Hematopoietic multipotent progenitor cell (in vitro differentiated cells): ENCODE data around the gene COL4A1. TPM values are rescaled to one million over a fixed set of nuclear protein-coding genes. Genes with fewer than 3 reads are reported as not detected.
"Not testable (repeated sequence)": the region's sequence is repeated elsewhere in the genome, so short reads cannot be mapped to it uniquely, and the experiment has no call there.

Experiments
- DNase-seq, 3 donors: peaks; one replicate each; pipeline ENCODE4 v3.0.0-alpha.2; 2011 to 2015; ENCODE audit warnings: low read depth in 2 of 3, low spot score in 2 of 3
- total RNA-seq: library from RNA; depleted of rRNA; stranded (reverse); fragments of >200 nt; gene quantifications from one replicate; pipeline ENCODE4 v1.2.3, GENCODE V29; 2012

The COL4A1 gene
- total RNA-seq, 1 donor: under 0.01 TPM

GRCh38 chr13:110324026-110324749, 17.2 kb upstream of the COL4A1 start:
- no peak for DNase-seq

GRCh38 chr13:110323172-110323891, 16.4 kb upstream of the COL4A1 start:
- no peak for DNase-seq

- no peak for DNase-seq
Measured at GRCh38 chr13:110322828-110323171, 15.8 kb upstream of the COL4A1 start.

GRCh38 chr13:110322126-110322827, 15.3 kb upstream of the COL4A1 start:
- DNase-seq: no peak

GRCh38 chr13:110321573-110321972, 14.6 kb upstream of the COL4A1 start:
- DNase-seq: not testable (repeated sequence)

GRCh38 chr13:110320645-110321044, 13.7 kb upstream of the COL4A1 start:
- no peak for DNase-seq

- DNase-seq: no peak
Measured at GRCh38 chr13:110319774-110320509, 13.0 kb upstream of the COL4A1 start.

- DNase-seq: no peak
Measured at GRCh38 chr13:110319397-110319773, 12.4 kb upstream of the COL4A1 start.

- no peak for DNase-seq
Measured at GRCh38 chr13:110318920-110319319, 12.0 kb upstream of the COL4A1 start.

GRCh38 chr13:110317496-110318195, 10.7 kb upstream of the COL4A1 start:
- DNase-seq: no peak

GRCh38 chr13:110317093-110317492, 10.1 kb upstream of the COL4A1 start:
- no peak for DNase-seq

- DNase-seq: no peak
Measured at GRCh38 chr13:110316196-110316595, 9.2 kb upstream of the COL4A1 start.

GRCh38 chr13:110314516-110315245, 7.7 kb upstream of the COL4A1 start:
- no peak for DNase-seq

- DNase-seq: not testable (repeated sequence)
Measured at GRCh38 chr13:110313733-110314132, 6.8 kb upstream of the COL4A1 start.

- DNase-seq: not testable (repeated sequence)
Measured at GRCh38 chr13:110313261-110313660, 6.3 kb upstream of the COL4A1 start.

- no peak for DNase-seq
Measured at GRCh38 chr13:110312339-110313031, 5.5 kb upstream of the COL4A1 start.

- DNase-seq: no peak
Measured at GRCh38 chr13:110311443-110312338, 4.7 kb upstream of the COL4A1 start.
